Lower leg skin (tissue), 3 donors: ENCODE results near the gene IQCK.
"Not testable (repeated sequence)": the region's sequence is repeated elsewhere in the genome, so short reads cannot be mapped to it uniquely, and the experiment has no call there.

Experiments
- POLR2A ChIP-seq, 2 donors: fragments of 450-650 bp; IDR thresholded peaks; one replicate each; pipeline ENCODE4 v1.6.1; 2016 to 2017; ENCODE audit warnings: antibody characterized with exemption in 2 of 2, mild to moderate bottlenecking in 1 of 2, moderate library complexity in 1 of 2
- TF ChIP-seq, protein P1 (sequence below), 3 donors: fragments of 450-650 bp; IDR thresholded peaks; one replicate each; pipeline ENCODE4 v1.5.1; 2016; ENCODE audit warnings: antibody characterized with exemption in 3 of 3, mild to moderate bottlenecking in 3 of 3, moderate library complexity in 2 of 3

GRCh38 chr16:19679281-19679680, 38.8 kb upstream of the IQCK start:
- TF ChIP-seq, protein P1, sequence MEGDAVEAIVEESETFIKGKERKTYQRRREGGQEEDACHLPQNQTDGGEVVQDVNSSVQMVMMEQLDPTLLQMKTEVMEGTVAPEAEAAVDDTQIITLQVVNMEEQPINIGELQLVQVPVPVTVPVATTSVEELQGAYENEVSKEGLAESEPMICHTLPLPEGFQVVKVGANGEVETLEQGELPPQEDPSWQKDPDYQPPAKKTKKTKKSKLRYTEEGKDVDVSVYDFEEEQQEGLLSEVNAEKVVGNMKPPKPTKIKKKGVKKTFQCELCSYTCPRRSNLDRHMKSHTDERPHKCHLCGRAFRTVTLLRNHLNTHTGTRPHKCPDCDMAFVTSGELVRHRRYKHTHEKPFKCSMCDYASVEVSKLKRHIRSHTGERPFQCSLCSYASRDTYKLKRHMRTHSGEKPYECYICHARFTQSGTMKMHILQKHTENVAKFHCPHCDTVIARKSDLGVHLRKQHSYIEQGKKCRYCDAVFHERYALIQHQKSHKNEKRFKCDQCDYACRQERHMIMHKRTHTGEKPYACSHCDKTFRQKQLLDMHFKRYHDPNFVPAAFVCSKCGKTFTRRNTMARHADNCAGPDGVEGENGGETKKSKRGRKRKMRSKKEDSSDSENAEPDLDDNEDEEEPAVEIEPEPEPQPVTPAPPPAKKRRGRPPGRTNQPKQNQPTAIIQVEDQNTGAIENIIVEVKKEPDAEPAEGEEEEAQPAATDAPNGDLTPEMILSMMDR (IDR thresholded peaks at IDR 0.05), result not testable (repeated sequence)
- not testable (repeated sequence) for TF ChIP-seq POLR2A (IDR thresholded peaks at IDR 0.05)
